ENCODE measurements around the gene ARHGEF37.
"Not testable (repeated sequence)": the region's sequence is repeated elsewhere in the genome, so short reads cannot be mapped to it uniquely, and the experiment has no call there.

ARHGEF37 gene

DNA sequence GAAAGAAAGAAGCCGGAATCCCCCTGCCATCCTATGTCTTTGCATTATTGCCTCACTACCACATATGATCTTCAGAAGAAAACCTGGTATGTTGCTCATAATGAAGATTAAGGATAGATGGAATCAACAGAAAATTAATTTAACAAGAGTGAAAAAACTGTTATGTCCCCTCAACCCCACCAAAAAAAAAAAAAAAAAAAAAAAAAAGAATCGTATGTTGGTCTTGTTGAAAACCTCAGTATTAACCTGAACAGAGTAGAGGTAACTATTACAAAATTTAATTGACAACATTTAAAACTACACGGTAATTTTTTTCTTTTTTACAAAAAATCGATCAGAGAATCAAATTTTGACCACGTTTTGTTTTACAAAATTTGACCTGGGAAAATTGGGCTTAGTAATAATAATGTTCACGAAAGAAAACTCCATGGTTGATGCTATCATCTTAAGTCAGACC, 29.2 kb upstream of the ARHGEF37 start:
- no peak for DNase-seq (ENCODE audit: extremely low read depth, low read depth)
- TF ChIP-seq, protein P1, sequence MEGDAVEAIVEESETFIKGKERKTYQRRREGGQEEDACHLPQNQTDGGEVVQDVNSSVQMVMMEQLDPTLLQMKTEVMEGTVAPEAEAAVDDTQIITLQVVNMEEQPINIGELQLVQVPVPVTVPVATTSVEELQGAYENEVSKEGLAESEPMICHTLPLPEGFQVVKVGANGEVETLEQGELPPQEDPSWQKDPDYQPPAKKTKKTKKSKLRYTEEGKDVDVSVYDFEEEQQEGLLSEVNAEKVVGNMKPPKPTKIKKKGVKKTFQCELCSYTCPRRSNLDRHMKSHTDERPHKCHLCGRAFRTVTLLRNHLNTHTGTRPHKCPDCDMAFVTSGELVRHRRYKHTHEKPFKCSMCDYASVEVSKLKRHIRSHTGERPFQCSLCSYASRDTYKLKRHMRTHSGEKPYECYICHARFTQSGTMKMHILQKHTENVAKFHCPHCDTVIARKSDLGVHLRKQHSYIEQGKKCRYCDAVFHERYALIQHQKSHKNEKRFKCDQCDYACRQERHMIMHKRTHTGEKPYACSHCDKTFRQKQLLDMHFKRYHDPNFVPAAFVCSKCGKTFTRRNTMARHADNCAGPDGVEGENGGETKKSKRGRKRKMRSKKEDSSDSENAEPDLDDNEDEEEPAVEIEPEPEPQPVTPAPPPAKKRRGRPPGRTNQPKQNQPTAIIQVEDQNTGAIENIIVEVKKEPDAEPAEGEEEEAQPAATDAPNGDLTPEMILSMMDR (IDR thresholded peaks at IDR 0.05; ENCODE audit: low read depth, low read length): no peak

GRCh38 chr5:149552553-149553160, 28.6 kb upstream of the ARHGEF37 start:
- DNase-seq (ENCODE audit: extremely low read depth, low read depth): no peak
- TF ChIP-seq, protein P1 (IDR thresholded peaks at IDR 0.05; ENCODE audit: low read depth, low read length): no peak

GRCh38 chr5:149559706-149560105, 21.6 kb upstream of the ARHGEF37 start:
- DNase-seq (ENCODE audit: extremely low read depth, low read depth): no peak

DNA sequence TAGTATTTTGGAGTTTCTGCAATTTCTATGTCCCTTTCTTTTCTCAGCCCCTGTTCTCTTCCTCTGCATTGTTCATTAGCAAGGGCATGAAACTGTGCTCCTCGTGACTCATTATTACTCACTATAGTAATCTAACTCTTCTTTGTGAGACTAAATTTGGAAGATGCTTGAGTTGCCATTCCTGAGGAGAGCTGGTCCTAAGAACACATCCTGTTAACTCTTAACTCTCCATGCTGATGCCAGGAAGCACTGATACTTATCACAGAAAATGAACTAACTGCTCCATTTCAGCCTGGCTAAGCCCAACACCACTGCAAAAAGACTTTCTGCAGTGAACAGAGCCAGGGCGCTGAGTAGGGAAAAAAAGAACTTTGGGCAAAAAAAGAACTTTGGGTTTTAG, 19.4 kb upstream of the ARHGEF37 start:
- DNase-seq (ENCODE audit: extremely low read depth, low read depth): peak; percentile 83
- TF ChIP-seq, protein P1 (IDR thresholded peaks at IDR 0.05; ENCODE audit: low read depth, low read length): no peak

More at GRCh38 chr5:149559706-149560105, 21.6 kb upstream of the ARHGEF37 start:
- TF ChIP-seq, protein P1 (IDR thresholded peaks at IDR 0.05; ENCODE audit: low read depth, low read length): no peak

- no peak for DNase-seq (ENCODE audit: extremely low read depth, low read depth)
- TF ChIP-seq, protein P1 (IDR thresholded peaks at IDR 0.05; ENCODE audit: low read depth, low read length): no peak
Observed at GRCh38 chr5:149563466-149563865, 17.8 kb upstream of the ARHGEF37 start.

GRCh38 chr5:149564542-149565140, 16.7 kb upstream of the ARHGEF37 start:
- TF ChIP-seq, protein P1 (IDR thresholded peaks at IDR 0.05; ENCODE audit: low read depth, low read length): peak; percentile 42
- not testable (repeated sequence) for DNase-seq (ENCODE audit: extremely low read depth, low read depth)

- no peak for DNase-seq (ENCODE audit: extremely low read depth, low read depth)
- TF ChIP-seq, protein P1 (IDR thresholded peaks at IDR 0.05; ENCODE audit: low read depth, low read length): no peak
Observed at GRCh38 chr5:149567226-149567625, 14.1 kb upstream of the ARHGEF37 start.
